Spleen (tissue), 11 donors: Measurements from ENCODE around the gene TBKBP1. TPM values are rescaled to one million over a fixed set of nuclear protein-coding genes. Genes with fewer than 3 reads are reported as not detected.

Source experiments
- DNase-seq: peaks from one replicate; pipeline ENCODE4 v3.0.0-alpha.2; 2020
- H3K27ac ChIP-seq, 8 donors: fragments of 200-600 bp; sonication (generic) in 7 of 8; 1 replicate in 4 of 8; 2 replicates in 4 of 8; pipeline versions ENCODE4 v1.5.0 to v1.8.0; 2016 to 2021; ENCODE audit warnings: inconsistent platforms in 4 of 8, mild to moderate bottlenecking in 4 of 8, moderate library complexity in 1 of 8
- H3K27me3 ChIP-seq, 7 donors: fragments of 200-600 bp; sonication (generic) in 6 of 7; replicated peaks in 1 of 7; 1 replicate in 4 of 7; 2 replicates in 3 of 7; pipeline versions ENCODE4 v1.5.0 to v1.8.0; 2016 to 2021; ENCODE audit warnings: inconsistent platforms in 3 of 7, mild to moderate bottlenecking in 1 of 7
- H3K36me3 ChIP-seq, 6 donors: fragments of 200-600 bp; sonication (generic) in 5 of 6; 1 replicate in 4 of 6; 2 replicates in 2 of 6; pipeline versions ENCODE4 v1.5.0 to v1.8.0; 2016 to 2021; ENCODE audit warnings: inconsistent platforms in 2 of 6
- H3K4me1 ChIP-seq, 6 donors: fragments of 200-600 bp; sonication (generic) in 5 of 6; 1 replicate in 3 of 6; 2 replicates in 3 of 6; pipeline versions ENCODE4 v1.5.0 to v1.8.0; 2016 to 2021; ENCODE audit warnings: inconsistent platforms in 3 of 6
- H3K4me3 ChIP-seq, 8 donors: fragments of 200-600 bp; sonication (generic) in 7 of 8; 1 replicate in 4 of 8; 2 replicates in 4 of 8; pipeline versions ENCODE4 v1.5.0 to v1.8.0; 2016 to 2021; ENCODE audit warnings: inconsistent platforms in 4 of 8, mild to moderate bottlenecking in 4 of 8, moderate library complexity in 2 of 8
- H3K9me3 ChIP-seq, 8 donors: fragments of 200-600 bp; sonication (generic) in 7 of 8; 1 replicate in 4 of 8; 2 replicates in 4 of 8; pipeline versions ENCODE4 v1.5.0 to v1.8.0; 2016 to 2021; ENCODE audit warnings: inconsistent platforms in 4 of 8
- POLR2A ChIP-seq, 3 donors: fragments of 450-650 bp; IDR thresholded peaks; one replicate each; pipeline ENCODE4 v1.5.1; 2017; ENCODE audit warnings: antibody characterized with exemption in 3 of 3, mild to moderate bottlenecking in 1 of 3
- POLR2AphosphoS5 ChIP-seq, 3 donors: sonication (generic); formaldehyde crosslinking; IDR thresholded peaks; one replicate each; pipeline ENCODE4 v1.5.1; 2017; ENCODE audit warnings: antibody characterized with exemption in 3 of 3
- WGBS, 5 donors: extraction: QIAGEN DNeasy Blood & Tissue Kit in 3 of 5; methylation state at CpG; one replicate each; pipeline versions ENCODE4 v1.1.5 to v1.1.7; 2013 to 2018; 5-methylcytosine and 5-hydroxymethylcytosine counted together
- intact Hi-C: fragments of 100-400 bp; cut with DNase I; formaldehyde crosslinking; loops from one replicate; pipeline ENCODE4 v1.15.0; 2023; ENCODE audit warnings: low total_unique reads
- polyA plus RNA-seq, 3 donors: library from polyadenylated mRNA; stranded (reverse); fragments of 200-250 nt; gene quantifications; one replicate each; pipeline ENCODE4 v1.2.1, GENCODE V29; 2013
- total RNA-seq, 7 donors: library from RNA; depleted of rRNA in 3 of 7; stranded (reverse); fragments of >200 nt in 3 of 7; fragmentation: NEBNext Ultra II Directional in 4 of 7; extraction: Animal tissue kit (Norgen Biotek cat#: 25700) in 4 of 7; gene quantifications; one replicate each; pipeline versions ENCODE4 v1.1.0 to v1.2.1, GENCODE V29; 2016 to 2021
- TF ChIP-seq, protein P1 (sequence below), 11 experiments: fragments of 200-600 bp in 7 of 11; fragments of 450-650 bp in 4 of 11; sonication (generic) in 4 of 11; IDR thresholded peaks in 8 of 11; conservative IDR thresholded peaks in 3 of 11; 1 replicate in 7 of 11; 2 replicates in 4 of 11; pipeline versions ENCODE4 v1.4.0 to v1.8.0; 2016 to 2021; ENCODE audit warnings: antibody characterized with exemption in 11 of 11, inconsistent platforms in 4 of 11, mild to moderate bottlenecking in 1 of 11
- donor health status: healthy with polysubstance abuse.
- donor health status: DM: no; HTN: no; CAD: no; lungs with moderate emphysema.
- donor health status: DM: no; HTN: no; CAD: no.
- donor health status: Bipolar disorder and iron deficiency.
- donor health status: healthy.
- donor health status: DM: no; HTN: no; CAD: no.
- donor health status: DM: yes; HTN: yes; CAD: no.

TBKBP1 gene
- total and polyA plus RNA-seq, 10 donors: 3.8 to 28.0 (median 16.9) TPM

DNA sequence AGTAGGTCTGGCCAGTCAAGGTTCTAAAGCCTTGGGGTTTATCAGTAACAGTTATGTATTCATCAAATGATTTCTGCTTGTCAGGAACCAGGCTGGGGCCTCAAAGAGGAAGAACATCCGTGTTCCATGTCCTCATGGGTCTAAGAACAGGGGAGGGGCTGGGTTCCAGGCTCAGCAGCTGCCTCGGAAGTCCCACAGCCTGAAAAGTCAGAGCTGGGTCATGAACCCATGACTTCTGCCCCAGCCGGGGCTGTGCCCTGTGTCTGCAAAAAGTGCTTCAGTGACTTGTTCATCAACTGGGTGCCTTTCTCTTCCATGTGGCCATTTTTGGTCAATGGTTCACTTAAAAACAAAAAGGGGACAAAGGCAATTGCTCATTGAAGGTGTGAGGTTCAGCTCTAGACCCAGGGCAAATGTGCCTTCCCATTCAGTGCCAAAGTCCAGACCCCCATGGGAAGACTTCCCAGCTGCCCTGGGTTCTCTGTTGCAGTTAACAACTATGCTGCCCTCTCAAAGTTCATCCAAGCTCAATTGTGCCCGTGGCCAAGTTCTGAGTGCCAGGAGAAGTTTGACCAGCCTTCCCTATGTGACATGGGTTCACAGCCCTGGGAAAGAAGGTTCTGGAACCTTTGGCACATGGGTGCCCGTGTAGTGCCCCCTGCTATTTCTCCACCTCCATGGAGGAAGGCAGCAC lies 18.5 kb downstream of the TBKBP1 start:
- 39 to 58% (median 51%) methylated on average over 5 of the region's 5 CpGs for WGBS, 5 donors

DNA sequence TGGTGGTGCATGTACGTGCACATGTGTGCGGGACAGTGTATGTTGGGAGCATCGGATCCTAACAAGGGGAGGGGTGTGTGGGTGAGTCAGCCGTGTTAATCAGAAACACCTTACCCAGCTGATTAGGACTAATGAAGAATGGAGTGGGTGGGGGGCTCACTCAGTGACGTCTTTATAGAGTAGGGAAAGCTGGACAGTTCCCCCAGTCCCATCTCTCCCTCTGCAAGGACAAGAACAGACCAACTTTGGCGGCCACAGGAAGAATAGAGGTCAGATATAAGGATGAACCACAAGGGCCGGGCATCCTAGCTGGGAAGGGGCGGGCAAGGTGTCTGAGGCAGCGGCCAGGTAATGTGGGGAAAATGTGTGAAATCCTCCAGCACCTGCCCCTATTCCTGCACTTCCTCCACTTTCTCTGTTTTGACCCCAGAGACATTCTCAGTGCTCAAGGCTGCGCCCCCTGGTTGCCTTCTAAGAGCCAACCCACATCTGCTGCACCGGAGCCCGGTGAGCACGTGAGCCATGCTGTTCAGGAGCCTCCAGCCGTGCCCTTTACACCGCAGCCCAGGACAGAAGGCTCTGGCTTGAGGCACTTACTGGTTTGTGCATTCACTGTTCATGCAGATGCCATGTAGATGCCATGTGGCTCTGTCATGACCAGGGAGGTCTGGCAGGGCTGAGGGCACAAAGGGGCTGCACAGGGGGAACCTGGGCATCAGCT lies 20.2 kb downstream of the TBKBP1 start:
- H3K4me3 ChIP-seq: peak overlapping the region in 1 of 8 donors; percentile 24
- 48 to 68% (median 61%) methylated on average over 12 to 15 of the region's 15 CpGs for WGBS, 5 donors
- peak overlapping the region in 3 of 8 donors; percentile 27 to 80 (median 61) for H3K27ac ChIP-seq
- H3K27me3 ChIP-seq: peaks cover 0 to 12% (median 0%) of the 10 kb centered on the region in 7 donors
- H3K36me3 ChIP-seq: peaks cover 0 to 29% (median 24%) of the 10 kb centered on the region in 6 donors
- no peaks in the 10 kb centered on the region for H3K9me3 ChIP-seq
- intact Hi-C loops: no loop called here
- TF ChIP-seq POLR2AphosphoS5 (IDR thresholded peaks at IDR 0.05) (peak in 1 of 3 donors; percentile 1), POLR2A (IDR thresholded peaks at IDR 0.05) (no peak)
- TF ChIP-seq, protein P1, sequence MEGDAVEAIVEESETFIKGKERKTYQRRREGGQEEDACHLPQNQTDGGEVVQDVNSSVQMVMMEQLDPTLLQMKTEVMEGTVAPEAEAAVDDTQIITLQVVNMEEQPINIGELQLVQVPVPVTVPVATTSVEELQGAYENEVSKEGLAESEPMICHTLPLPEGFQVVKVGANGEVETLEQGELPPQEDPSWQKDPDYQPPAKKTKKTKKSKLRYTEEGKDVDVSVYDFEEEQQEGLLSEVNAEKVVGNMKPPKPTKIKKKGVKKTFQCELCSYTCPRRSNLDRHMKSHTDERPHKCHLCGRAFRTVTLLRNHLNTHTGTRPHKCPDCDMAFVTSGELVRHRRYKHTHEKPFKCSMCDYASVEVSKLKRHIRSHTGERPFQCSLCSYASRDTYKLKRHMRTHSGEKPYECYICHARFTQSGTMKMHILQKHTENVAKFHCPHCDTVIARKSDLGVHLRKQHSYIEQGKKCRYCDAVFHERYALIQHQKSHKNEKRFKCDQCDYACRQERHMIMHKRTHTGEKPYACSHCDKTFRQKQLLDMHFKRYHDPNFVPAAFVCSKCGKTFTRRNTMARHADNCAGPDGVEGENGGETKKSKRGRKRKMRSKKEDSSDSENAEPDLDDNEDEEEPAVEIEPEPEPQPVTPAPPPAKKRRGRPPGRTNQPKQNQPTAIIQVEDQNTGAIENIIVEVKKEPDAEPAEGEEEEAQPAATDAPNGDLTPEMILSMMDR (IDR thresholded peaks at IDR 0.05 in 8 of 11, conservative IDR thresholded peaks at IDR 0.05 in 3 of 11): peak in 6 of 11 experiments; percentile 4 to 33 (median 23)
- peaks cover 4 to 80% (median 72%) of the 10 kb centered on the region in 6 donors for H3K4me1 ChIP-seq
- peak; percentile 79 for DNase-seq

More for the DNA sequence above, 18.5 kb downstream of the TBKBP1 start:
- Histone ChIP-seq H3K27me3 (no peaks in the 10 kb centered on the region), H3K36me3 (peaks cover 0 to 41% (median 26%) of the 10 kb centered on the region in 6 donors), H3K9me3 (no peaks in the 10 kb centered on the region), H3K4me1 (peaks cover 4 to 73% (median 60%) of the 10 kb centered on the region in 6 donors), H3K4me3 (no peak overlapping the region), H3K27ac (peak overlapping the region in 2 of 8 donors; percentile 3 to 80)
- TF ChIP-seq POLR2AphosphoS5 (IDR thresholded peaks at IDR 0.05): peak in 1 of 3 donors; percentile 31
- TF ChIP-seq, protein P1 (IDR thresholded peaks at IDR 0.05 in 8 of 11, conservative IDR thresholded peaks at IDR 0.05 in 3 of 11): no peak
- no peak for TF ChIP-seq POLR2A (IDR thresholded peaks at IDR 0.05)
- intact Hi-C loops: no loop called here
- DNase-seq: no peak

DNA sequence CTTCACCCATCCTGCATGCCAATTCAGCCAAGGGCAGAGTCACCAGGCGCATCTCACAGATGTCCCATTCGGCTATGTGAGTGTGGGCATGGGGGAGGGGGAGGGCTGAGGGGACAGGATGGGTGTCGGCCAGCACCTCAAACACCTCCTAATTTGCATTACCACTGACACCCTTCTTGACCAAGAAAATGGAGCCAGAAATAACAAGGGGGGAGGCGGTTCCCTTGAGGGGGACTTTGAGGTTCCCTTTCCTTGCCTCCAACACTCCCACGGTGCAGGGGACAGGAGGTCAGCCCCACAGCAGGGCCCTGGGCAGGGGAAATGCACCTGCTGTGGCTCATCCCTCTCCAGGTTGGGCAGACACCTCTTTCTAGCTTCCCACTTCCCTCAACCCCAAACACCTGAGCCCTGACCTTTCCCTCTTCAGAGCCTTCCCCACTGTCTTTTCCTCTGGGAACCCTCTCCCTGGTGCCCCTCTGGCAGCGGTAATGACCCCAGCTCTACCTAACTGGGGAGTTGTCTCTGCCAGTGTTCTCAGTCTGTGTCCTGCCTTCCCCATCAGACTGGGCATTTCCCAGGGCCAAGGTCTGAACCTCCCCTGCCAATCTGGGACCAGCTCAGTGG lies 20.9 kb downstream of the TBKBP1 start:
- peaks cover 0 to 20% (median 0%) of the 10 kb centered on the region in 7 donors for H3K27me3 ChIP-seq
- H3K27ac ChIP-seq: peak overlapping the region in 5 of 8 donors; percentile 13 to 80 (median 56)
- H3K4me1 ChIP-seq: peaks cover 4 to 87% (median 79%) of the 10 kb centered on the region in 6 donors
- H3K9me3 ChIP-seq: no peaks in the 10 kb centered on the region
- peaks cover 0 to 21% (median 17%) of the 10 kb centered on the region in 6 donors for H3K36me3 ChIP-seq
- TF ChIP-seq POLR2A (IDR thresholded peaks at IDR 0.05) (no peak), POLR2AphosphoS5 (IDR thresholded peaks at IDR 0.05) (peak in 2 of 3 donors; percentile 23 to 34)
- peak; percentile 87 for DNase-seq
- intact Hi-C loops: no loop called here
- H3K4me3 ChIP-seq: peak overlapping the region in 1 of 8 donors; percentile 24
- WGBS, 5 donors: 43 to 70% (median 52%) methylated on average over 6 of the region's 6 CpGs

DNA sequence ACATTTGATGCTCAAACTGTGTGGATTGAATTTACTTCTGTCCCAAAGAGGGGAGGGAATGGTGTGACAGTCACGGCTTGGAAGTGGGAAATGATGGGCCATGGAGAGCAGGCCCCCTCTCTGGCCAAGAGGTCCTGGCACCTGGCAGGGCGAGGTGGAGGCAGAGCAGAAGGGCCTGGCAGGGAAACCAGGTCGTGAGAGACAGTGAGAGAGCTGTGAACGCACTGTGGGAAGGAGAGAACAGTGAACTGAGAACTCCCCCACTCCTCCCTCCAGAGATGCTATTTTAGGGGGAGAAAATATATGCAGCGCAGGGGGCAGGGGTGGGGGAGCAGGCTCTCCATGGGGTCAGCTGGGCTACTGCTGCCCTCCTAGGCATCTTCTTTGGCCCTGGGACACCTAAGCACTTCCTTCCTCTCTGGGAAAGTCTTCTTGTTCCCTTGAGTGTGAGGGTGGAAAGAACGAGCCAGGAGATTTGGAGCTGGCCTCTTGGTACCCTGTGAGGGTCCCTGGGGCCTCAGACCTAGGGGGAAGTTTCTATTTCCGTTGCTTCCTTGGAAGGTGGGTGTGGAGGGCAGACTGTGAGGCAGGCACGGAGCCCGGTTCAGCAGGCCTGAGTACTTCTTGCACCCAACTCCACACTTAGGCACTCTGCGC lies 21.8 kb downstream of the TBKBP1 start:
- peaks cover 0 to 12% (median 8%) of the 10 kb centered on the region in 6 donors for H3K36me3 ChIP-seq
- H3K9me3 ChIP-seq: no peaks in the 10 kb centered on the region
- intact Hi-C loops: no loop called here
- H3K27me3 ChIP-seq: peaks cover 0 to 29% (median 5%) of the 10 kb centered on the region in 7 donors
- no peak for DNase-seq
- H3K4me3 ChIP-seq: no peak overlapping the region
- peaks cover 4 to 96% (median 88%) of the 10 kb centered on the region in 6 donors for H3K4me1 ChIP-seq
- TF ChIP-seq, protein P1 (IDR thresholded peaks at IDR 0.05 in 8 of 11, conservative IDR thresholded peaks at IDR 0.05 in 3 of 11): no peak
- TF ChIP-seq POLR2A (IDR thresholded peaks at IDR 0.05) (no peak), POLR2AphosphoS5 (IDR thresholded peaks at IDR 0.05) (no peak)
- peak overlapping the region in 4 of 8 donors; percentile 49 to 80 (median 58) for H3K27ac ChIP-seq
- 47 to 57% (median 50%) methylated on average over 10 of the region's 10 CpGs for WGBS, 5 donors
